Right lobe of liver (tissue), 4 donors: Measurements from ENCODE around the gene CHMP2B.

Experiments
- CTCF ChIP-seq, 4 donors: fragments of 200-600 bp in 3 of 4; fragments of 450-650 bp in 1 of 4; IDR thresholded peaks; one replicate each; pipeline versions ENCODE4 v1.5.1 to v1.8.0; 2016 to 2022; ENCODE audit warnings: antibody characterized with exemption in 4 of 4, mild to moderate bottlenecking in 2 of 4
- POLR2A ChIP-seq: fragments of 450-650 bp; IDR thresholded peaks from one replicate; pipeline ENCODE4 v1.6.1; 2017; ENCODE audit warnings: antibody characterized with exemption, mild to moderate bottlenecking
- donor health status: DM: no; HTN: no; CAD: no.
- donor health status: DM: no; HTN: no; CAD: no.
- donor health status: DM: no; HTN: yes; CAD: no.

GRCh38 chr3:87287011-87287410 lies 59.9 kb downstream of the CHMP2B start:
- TF ChIP-seq CTCF (IDR thresholded peaks at IDR 0.05) (no peak), POLR2A (no peak)
